K562 (cell line): Measurements from ENCODE around the gene ATP5F1D. TPM values are rescaled to one million over a fixed set of nuclear protein-coding genes. Genes with fewer than 3 reads are reported as not detected.

ENCODE experiments used
- BRF1 ChIP-seq: IDR thresholded peaks from 3 replicates; pipeline ENCODE4 v1.6.1; 2011; ENCODE audit warnings: borderline replicate concordance, mild to moderate bottlenecking; ENCODE audit not compliant: insufficient read length; ENCODE audit errors: extremely low read depth
- DPF2 ChIP-seq: fragments of 450-650 bp; IDR thresholded peaks from 2 replicates; pipeline ENCODE4 v1.6.1; 2016
- E2F6 ChIP-seq, 2 experiments: IDR thresholded peaks; 2 replicates each; pipeline ENCODE4 v1.6.1; 2011; ENCODE audit warnings: borderline replicate concordance in 1 of 2, control low read depth in 1 of 2, low read depth in 1 of 2, low read length in 1 of 2, mild to moderate bottlenecking in 1 of 2, mixed read lengths in 1 of 2, moderate library complexity in 1 of 2; ENCODE audit not compliant: insufficient read depth in 1 of 2, insufficient read length in 1 of 2, poor library complexity in 1 of 2, severe bottlenecking in 1 of 2; ENCODE audit errors: extremely low read depth in 1 of 2
- ETV5 ChIP-seq: sonication (generic); formaldehyde crosslinking; IDR thresholded peaks from 2 replicates; pipeline ENCODE4 v1.4.0; 2020; ENCODE audit warnings: low read depth, mild to moderate bottlenecking, missing genetic modification reagents
- FOSL1 ChIP-seq: fragments of 200-800 bp; sonication (Bioruptor generic); conservative IDR thresholded peaks from 2 replicates; pipeline ENCODE4 v1.6.1; 2016; ENCODE audit warnings: missing genetic modification characterization, missing compliant biosample characterization
- KLF6 ChIP-seq: fragments of 250-450 bp; sonication (Bioruptor Pico); IDR thresholded peaks from 2 replicates; pipeline ENCODE4 v1.4.0; 2020; ENCODE audit warnings: mild to moderate bottlenecking, moderate library complexity, borderline replicate concordance
- MGA ChIP-seq: fragments of 450-650 bp; IDR thresholded peaks from 2 replicates; pipeline ENCODE4 v1.6.1; 2016; ENCODE audit warnings: mild to moderate bottlenecking, moderate library complexity
- MIER1 ChIP-seq: fragments of 450-650 bp; IDR thresholded peaks from 2 replicates; pipeline ENCODE4 v1.6.1; 2016; ENCODE audit warnings: antibody characterized with exemption, mild to moderate bottlenecking, low read depth
- PYGO2 ChIP-seq: fragments of 450-650 bp; IDR thresholded peaks from 2 replicates; pipeline ENCODE4 v1.6.1; 2016; ENCODE audit warnings: mild to moderate bottlenecking, missing genetic modification characterization, moderate library complexity, missing compliant biosample characterization
- SAFB ChIP-seq: fragments of 200-400 bp; formaldehyde crosslinking; IDR thresholded peaks from 2 replicates; pipeline ENCODE4 v1.6.1; 2017; ENCODE audit warnings: low read depth, low read length, borderline replicate concordance
- SP1 ChIP-seq: sonication (generic); formaldehyde crosslinking; IDR thresholded peaks from 2 replicates; pipeline ENCODE4 v1.8.1; 2022; ENCODE audit warnings: mild to moderate bottlenecking, missing genetic modification reagents
- TEAD1 ChIP-seq, 2 experiments: fragments of 450-650 bp in 1 of 2; sonication (generic) in 1 of 2; formaldehyde crosslinking; IDR thresholded peaks; 2 replicates each; pipeline versions ENCODE4 v1.4.0 to v1.8.0; 2020 to 2022; ENCODE audit warnings: mild to moderate bottlenecking in 2 of 2, missing genetic modification reagents in 1 of 2
- THRAP3 ChIP-seq: fragments of 450-650 bp; IDR thresholded peaks from 2 replicates; pipeline ENCODE4 v1.6.1; 2016; ENCODE audit warnings: mild to moderate bottlenecking, inconsistent platforms, borderline replicate concordance
- ZNF384 ChIP-seq: IDR thresholded peaks from 2 replicates; pipeline ENCODE4 v1.6.1; 2012; ENCODE audit warnings: low read depth, low read length, improper control_type of control experiment
- polyA plus RNA-seq, 8 experiments: library from polyadenylated mRNA; depleted of rRNA in 4 of 8; stranded (reverse) in 5 of 8; unstranded in 3 of 8; fragments of >200 nt; fragmentation: Nextera tagmentation in 2 of 8; fragmentation: Illumina TruSeq in 1 of 8; extraction: Ambion mirVana in 2 of 8; extraction: Trizol in 1 of 8; gene quantifications; 2 replicates each; pipeline versions ENCODE4 v1.2.1 to v1.2.3, GENCODE V29; 2011 to 2014; ENCODE audit warnings: inconsistent platforms in 1 of 8, missing spikeins in 1 of 8
- total RNA-seq, 7 experiments: library from RNA; depleted of rRNA in 6 of 7; stranded (reverse); fragments of >200 nt in 6 of 7; fragmentation: Illumina TruSeq in 2 of 7; extraction: Trizol in 2 of 7; gene quantifications; 2 replicates each; pipeline versions ENCODE4 v1.2.1 to v1.2.3, GENCODE V29; 2011 to 2021; ENCODE audit warnings: low replicate concordance in 1 of 7

The ATP5F1D gene
- total and polyA plus RNA-seq, 9 of the 15 experiments (the other 6 are each of a cell fraction or from before 2014, with no cell fraction given) = 3.9 to 409 (median 36.8) TPM

GRCh38 chr19:1275976-1276627 is 34.6 kb downstream of the ATP5F1D start (continued):
- TF ChIP-seq MGA (peak; percentile 92), ETV5 (CRISPR knock-in tag) (0 out of 2 replicates have a peak, but pooled peaks have one; percentile 0), TEAD1 (CRISPR knock-in tag; IDR thresholded peaks at IDR 0.05) (0 out of 4 replicates have a peak, but pooled peaks of 1 of the 2 experiments have one; percentile 77), E2F6 (IDR thresholded peaks at IDR 0.05; ENCODE audit: borderline replicate concordance in 1 of 2, extremely low read depth in 1 of 2, insufficient read depth in 1 of 2, insufficient read length in 1 of 2, low read depth in 1 of 2, low read length in 1 of 2, poor library complexity in 1 of 2, severe bottlenecking in 1 of 2) (peak; percentile 40 to 75), BRF1 (no peak), KLF6 (CRISPR knock-in tag) (0 out of 2 replicates have a peak, but pooled peaks have one; percentile 66), SAFB (0 out of 2 replicates have a peak, but pooled peaks have one; percentile 46), SP1 (CRISPR knock-in tag) (peak; percentile 34; the same call in 1 of the 2 replicates), FOSL1 (tag) (no peak), ZNF384 (no peak), MIER1 (0 out of 2 replicates have a peak, but pooled peaks have one; percentile 23), PYGO2 (tag) (no peak), DPF2 (peak; percentile 69; the same call in 1 of the 2 replicates), THRAP3 (no peak)
